ENCODE measurements around the gene RTN4RL1. TPM values are rescaled to one million over a fixed set of nuclear protein-coding genes. Genes with fewer than 3 reads are reported as not detected.
"Not testable (repeated sequence)": the region's sequence is repeated elsewhere in the genome, so short reads cannot be mapped to it uniquely, and the experiment has no call there.

Gene RTN4RL1
- total RNA-seq, 2 donors from 2014 or later = 0.09 TPM; not detected in 1

DNA sequence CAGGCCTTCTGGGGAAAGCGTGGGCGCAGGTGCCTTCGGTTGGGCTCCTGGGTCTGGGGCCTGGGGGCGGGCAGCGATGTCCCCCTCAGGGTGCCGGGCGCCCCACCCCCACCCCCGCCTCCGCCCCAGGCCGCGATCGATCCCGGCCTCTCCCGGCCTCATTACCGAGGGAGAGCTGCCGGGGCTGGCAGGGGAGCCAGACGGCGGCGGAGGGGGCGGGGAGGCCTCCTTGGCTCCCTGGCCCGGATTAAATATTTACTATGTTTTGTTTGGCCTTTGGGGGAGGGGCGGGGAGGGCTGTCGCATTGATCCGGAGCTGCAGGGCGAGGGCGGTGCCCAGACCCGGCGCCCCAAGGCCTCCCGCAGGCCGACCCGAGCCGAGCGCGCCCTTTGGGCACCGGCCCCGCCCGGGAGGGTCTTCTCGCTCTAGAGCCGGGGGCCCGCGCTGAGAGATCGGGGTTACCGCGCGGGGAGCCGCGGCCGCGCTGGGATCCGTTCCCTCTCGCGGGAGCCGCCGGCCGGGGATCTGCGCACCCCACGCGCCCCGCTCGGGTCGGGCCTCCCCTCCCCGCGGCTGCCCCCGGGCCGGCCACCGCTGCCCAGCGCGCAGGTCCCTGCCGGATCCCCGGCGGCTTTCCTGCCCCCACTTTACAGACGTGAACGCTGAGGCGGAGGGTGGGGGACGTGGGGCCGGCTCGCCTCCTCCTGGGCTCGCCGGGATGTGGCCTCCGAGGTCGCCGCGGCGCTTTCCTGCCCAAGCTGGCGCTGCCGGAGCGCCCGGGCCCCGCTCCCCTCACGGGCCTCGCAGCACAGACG, 27.0 kb downstream of the RTN4RL1 start:
- Mint-ChIP-seq H3K27ac (no peak overlapping the region), H3K9me3 (no peaks in the 10 kb centered on the region), H3K4me3 (no peak overlapping the region), H3K4me1 (no peaks in the 10 kb centered on the region), H3K27me3 (peaks cover 15% of the 10 kb centered on the region), H3K36me3 (ENCODE audit: low read depth) (no peaks in the 10 kb centered on the region)
- no peak for ATAC-seq (replicated peaks)

DNA sequence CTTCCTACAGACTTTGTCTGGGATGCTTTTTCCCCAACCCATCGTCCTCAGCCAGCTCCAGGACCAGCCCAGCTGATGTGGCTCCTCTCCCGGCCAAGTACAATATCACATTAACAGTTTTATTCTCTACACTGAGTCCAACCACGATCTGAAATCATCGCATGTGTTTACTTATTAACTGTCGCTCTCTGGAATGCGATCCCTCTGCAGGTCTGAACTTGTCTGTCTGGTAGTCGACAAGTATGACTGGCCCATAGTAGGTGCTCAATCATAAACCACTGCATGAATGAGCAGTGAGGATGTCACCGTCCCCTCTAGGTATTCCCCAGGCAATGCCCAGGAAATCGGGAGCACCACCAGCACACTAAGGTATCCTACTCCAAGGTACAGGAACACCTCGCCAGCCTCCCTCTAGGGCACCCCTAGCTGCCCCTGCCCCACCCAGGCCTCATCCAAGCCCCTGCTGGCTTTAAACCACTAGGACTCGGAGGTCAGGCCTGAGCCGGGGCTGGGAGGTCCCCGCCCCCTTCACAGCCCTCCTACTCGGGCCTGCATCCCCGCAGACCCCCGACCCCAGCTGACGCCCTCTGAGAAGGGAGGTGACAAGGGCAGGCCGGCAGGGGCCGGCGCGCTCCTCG, 27.7 kb downstream of the RTN4RL1 start:
- no peaks in the 10 kb centered on the region for H3K4me1 Mint-ChIP-seq
- H3K9me3 Mint-ChIP-seq = no peaks in the 10 kb centered on the region
- peaks cover 15% of the 10 kb centered on the region for H3K27me3 Mint-ChIP-seq
- no peak overlapping the region for H3K4me3 Mint-ChIP-seq
- no peak overlapping the region for H3K27ac Mint-ChIP-seq
- H3K36me3 Mint-ChIP-seq (ENCODE audit: low read depth) = no peaks in the 10 kb centered on the region
- no peak for ATAC-seq (replicated peaks)

DNA sequence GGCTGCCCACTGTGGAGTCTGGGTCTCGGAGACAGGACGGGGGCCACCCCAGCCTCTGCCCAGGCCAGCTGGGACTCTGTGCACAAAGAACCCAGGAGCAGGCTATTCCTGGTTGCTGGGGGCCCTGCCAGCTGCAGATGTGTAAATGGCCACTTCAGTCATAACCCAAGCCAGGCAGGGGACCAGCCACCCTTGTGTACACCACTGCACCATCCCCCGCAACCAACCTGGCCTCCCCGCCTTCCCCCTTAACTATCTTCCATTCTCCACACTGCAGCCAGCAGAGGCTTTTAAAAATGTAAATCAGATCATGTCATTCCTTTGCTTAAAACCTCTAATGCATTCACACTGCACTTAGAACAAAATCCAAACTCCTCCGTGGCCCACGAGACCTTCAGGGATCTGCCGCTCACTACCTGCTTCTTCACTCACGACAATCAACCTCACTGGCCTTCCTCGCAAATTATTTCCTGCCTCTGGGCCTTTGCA, 28.3 kb downstream of the RTN4RL1 start:
- no peak overlapping the region for H3K4me3 Mint-ChIP-seq
- ATAC-seq (replicated peaks) = no peak
- peaks cover 15% of the 10 kb centered on the region for H3K27me3 Mint-ChIP-seq

DNA sequence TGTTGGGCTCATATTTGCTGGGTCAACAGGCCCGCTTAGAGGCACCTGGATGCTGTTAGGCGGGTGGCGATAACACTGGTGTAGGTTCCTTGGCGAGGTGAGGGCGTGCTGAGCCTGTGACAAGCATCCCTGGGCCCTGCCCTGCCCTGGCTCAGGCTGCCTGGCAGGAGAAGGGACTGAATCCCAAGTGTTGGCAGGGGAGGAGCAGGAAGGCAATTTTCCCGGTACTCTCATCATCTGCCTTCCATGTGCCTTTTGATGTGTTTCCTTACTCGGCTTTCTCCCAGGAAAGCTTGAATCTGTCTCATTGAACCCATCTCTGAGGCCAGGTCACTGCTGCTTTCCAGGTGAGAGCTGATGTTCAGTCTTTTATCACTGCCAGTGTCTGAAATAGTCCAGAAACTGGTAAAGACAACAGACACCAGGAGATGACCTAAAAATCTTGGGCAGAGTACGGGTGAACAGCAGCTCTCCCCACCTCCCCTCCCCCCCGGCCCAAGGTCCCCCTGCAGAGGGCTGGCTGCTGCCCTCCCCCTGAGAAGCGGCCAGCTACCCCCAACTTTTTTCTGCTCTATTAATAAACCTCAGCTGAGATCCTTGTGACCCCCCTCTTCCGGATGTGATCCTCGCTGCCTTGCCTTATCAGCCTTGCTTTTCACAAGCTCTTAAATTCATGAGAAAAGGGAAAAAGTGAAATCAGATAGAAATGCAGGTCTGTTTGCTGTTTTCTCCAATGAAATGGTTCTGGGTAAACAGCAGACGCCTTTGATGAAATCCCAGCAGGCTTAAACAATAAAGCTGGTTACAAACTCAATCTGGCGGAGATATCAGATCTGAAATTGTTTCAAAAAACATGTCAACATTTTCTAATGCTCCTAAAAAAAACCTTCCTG, 29.0 kb downstream of the RTN4RL1 start:
- Mint-ChIP-seq H3K36me3 (ENCODE audit: low read depth) (no peaks in the 10 kb centered on the region), H3K4me3 (no peak overlapping the region), H3K9me3 (no peaks in the 10 kb centered on the region), H3K4me1 (no peaks in the 10 kb centered on the region), H3K27ac (no peak overlapping the region), H3K27me3 (peaks cover 15% of the 10 kb centered on the region)
- ATAC-seq (replicated peaks) = no peak

More for the DNA sequence above, 28.3 kb downstream of the RTN4RL1 start:
- H3K9me3 Mint-ChIP-seq = no peaks in the 10 kb centered on the region
- H3K36me3 Mint-ChIP-seq (ENCODE audit: low read depth) = no peaks in the 10 kb centered on the region
- no peaks in the 10 kb centered on the region for H3K4me1 Mint-ChIP-seq
- no peak overlapping the region for H3K27ac Mint-ChIP-seq

DNA sequence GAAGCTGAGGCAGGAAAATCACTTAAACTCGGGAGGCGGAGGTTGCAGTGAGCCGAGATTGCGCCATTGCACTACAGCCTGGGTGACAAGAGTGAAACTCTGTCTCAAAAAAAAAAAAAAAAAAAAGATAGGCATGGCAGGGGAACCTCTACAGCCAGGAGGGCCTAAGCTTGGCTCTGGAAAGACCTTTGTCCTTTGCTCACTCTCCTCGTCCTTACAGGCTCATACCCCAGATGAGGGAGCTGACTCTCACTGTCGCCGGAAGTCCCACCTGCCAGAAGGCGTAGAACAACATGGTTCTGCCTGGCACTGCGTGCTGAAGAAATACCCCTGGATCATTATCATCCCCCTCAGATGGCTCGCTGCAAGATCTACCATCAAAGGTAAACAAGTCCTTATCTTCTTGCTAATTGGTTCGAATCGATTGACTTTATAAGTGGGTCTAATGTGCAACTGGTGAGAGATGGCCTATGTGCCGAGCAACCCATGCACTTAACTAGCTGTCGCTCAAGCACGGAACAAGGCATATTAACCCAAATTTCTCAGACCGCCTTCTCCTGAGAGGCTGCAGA, 29.7 kb downstream of the RTN4RL1 start:
- no peak for ATAC-seq (replicated peaks)
- H3K4me3 Mint-ChIP-seq = no peak overlapping the region
- no peaks in the 10 kb centered on the region for H3K9me3 Mint-ChIP-seq
- H3K4me1 Mint-ChIP-seq = no peaks in the 10 kb centered on the region
- H3K36me3 Mint-ChIP-seq (ENCODE audit: low read depth) = no peaks in the 10 kb centered on the region
- no peak overlapping the region for H3K27ac Mint-ChIP-seq
- peaks cover 15% of the 10 kb centered on the region for H3K27me3 Mint-ChIP-seq

DNA sequence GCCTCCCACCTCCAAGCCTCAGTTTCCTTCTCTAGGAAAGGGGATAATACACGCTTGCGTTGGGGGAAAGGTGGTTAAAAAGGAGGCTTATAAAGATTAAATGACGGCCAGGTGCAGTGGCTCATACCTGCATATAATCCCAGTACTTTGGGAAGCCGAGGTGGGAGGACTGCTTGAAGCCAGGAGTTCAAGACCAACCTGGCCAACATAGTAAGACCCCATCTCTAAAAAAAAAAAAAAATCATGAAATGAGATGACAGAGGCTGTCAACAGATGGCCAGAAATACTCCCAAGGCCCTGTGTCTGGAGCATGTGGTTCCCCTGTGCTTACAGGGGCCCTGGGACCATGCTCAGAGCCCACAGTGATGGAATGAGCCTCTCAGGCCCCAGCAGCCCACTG, 30.4 kb downstream of the RTN4RL1 start:
- Mint-ChIP-seq H3K36me3 (ENCODE audit: low read depth) (no peaks in the 10 kb centered on the region), H3K27me3 (peaks cover 15% of the 10 kb centered on the region), H3K4me3 (no peak overlapping the region), H3K9me3 (no peaks in the 10 kb centered on the region), H3K27ac (no peak overlapping the region), H3K4me1 (no peaks in the 10 kb centered on the region)
- ATAC-seq (replicated peaks) = no peak

DNA sequence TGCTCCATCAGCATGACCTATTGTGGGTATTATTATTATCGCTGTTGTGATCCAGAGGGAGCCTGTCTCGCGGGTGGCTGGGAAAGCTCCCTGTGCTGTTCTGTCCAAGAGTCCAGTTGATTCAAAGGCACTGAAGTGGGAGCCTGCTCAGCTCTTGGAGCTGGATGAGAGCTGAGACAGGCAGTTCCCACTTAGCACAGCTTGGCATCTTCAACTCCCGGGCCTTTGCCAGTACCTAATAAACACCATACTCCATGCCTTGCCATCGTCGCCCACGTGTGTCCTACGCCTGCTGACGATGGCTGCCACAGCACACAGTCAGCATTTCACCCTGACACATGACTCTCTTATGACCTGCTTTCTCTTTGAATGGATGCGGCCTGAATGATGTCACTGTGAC, 32.6 kb downstream of the RTN4RL1 start:
- H3K27me3 Mint-ChIP-seq = peaks cover 6% of the 10 kb centered on the region
- no peak overlapping the region for H3K4me3 Mint-ChIP-seq
- no peak for ATAC-seq (replicated peaks)
- no peaks in the 10 kb centered on the region for H3K9me3 Mint-ChIP-seq
- no peaks in the 10 kb centered on the region for H3K4me1 Mint-ChIP-seq
- H3K27ac Mint-ChIP-seq = no peak overlapping the region
- no peaks in the 10 kb centered on the region for H3K36me3 Mint-ChIP-seq (ENCODE audit: low read depth)

DNA sequence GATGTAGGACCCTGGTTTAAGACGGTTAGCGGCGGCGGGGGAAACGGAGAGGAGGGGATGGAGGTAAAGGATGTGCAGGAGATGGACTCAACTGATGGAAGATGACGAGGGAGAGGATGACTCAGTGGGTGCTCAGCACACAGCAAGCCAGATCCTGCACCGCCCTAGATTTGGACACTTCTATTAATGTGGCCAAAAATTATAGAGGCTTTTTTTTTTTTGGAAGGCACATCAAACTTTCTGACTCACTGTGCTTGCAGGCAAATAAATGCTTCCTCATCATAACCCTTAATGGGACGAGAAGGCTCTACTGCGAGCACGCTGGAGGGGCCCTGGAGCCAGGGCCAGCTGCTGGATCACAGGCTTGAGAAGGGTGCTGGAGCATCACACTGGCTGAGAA, 36.0 kb downstream of the RTN4RL1 start:
- Mint-ChIP-seq H3K36me3 (ENCODE audit: low read depth) (no peaks in the 10 kb centered on the region), H3K9me3 (no peaks in the 10 kb centered on the region), H3K27me3 (no peaks in the 10 kb centered on the region), H3K27ac (no peak overlapping the region), H3K4me3 (no peak overlapping the region), H3K4me1 (no peaks in the 10 kb centered on the region)
- ATAC-seq (replicated peaks) = no peak

DNA sequence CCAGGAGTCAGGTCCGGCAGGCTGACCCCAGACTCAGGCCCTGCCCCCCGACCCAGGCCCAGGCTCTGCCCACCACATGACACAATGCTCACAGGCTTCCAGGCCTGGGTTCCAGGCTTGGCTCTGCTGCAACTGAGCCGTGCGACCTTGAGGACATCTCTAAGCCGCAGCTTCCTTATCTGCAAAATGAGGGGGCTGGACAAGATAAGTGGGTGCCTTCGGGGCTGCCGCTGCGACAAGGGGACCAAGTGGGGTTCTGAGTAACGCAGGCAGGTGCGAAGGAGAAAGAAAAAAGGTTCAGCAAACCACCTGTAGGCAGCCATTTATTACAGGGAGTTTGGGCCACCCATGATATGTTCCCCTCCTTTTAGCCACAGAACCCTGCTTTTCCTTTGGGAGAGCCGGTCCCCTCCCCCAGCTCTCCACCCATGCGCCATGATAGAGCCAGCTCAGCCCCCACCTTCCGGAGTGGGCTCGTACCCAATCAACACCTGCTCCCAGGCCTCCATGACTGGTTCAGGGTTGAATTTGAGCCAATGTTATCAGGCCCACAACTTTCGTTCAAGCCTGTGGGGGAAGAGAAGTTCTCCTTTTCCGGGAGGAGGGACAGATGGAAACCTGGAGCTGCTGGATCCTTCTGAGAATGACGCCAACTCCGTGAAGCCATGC, 38.2 kb downstream of the RTN4RL1 start:
- Mint-ChIP-seq H3K27me3 (no peaks in the 10 kb centered on the region), H3K4me1 (no peaks in the 10 kb centered on the region)

DNA sequence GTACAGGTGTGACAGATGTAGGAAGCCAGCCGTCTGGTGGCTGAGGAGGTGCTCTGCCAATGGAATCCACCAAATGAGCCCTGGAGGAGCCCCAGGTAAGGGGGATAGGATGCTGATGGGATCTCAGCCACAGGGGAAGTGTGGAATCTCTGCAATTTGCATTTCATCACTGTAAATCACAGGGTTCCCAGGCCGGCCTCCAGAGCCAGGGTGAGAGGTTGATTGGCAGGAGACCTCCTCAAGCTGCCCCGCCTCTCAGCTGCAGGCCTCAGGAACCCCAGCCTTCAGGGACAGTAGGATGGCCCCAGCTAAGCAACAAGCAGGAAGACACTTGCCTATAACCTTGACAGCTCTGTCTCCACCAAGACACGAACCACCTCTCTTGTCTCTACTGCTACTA, 39.4 kb downstream of the RTN4RL1 start:
- no peak for ATAC-seq (replicated peaks)
- H3K36me3 Mint-ChIP-seq (ENCODE audit: low read depth) = no peaks in the 10 kb centered on the region

More for the DNA sequence above, 38.2 kb downstream of the RTN4RL1 start:
- ATAC-seq (replicated peaks) = no peak
- H3K4me3 Mint-ChIP-seq = no peak overlapping the region
- no peak overlapping the region for H3K27ac Mint-ChIP-seq
- H3K36me3 Mint-ChIP-seq (ENCODE audit: low read depth) = no peaks in the 10 kb centered on the region
- no peaks in the 10 kb centered on the region for H3K9me3 Mint-ChIP-seq

DNA sequence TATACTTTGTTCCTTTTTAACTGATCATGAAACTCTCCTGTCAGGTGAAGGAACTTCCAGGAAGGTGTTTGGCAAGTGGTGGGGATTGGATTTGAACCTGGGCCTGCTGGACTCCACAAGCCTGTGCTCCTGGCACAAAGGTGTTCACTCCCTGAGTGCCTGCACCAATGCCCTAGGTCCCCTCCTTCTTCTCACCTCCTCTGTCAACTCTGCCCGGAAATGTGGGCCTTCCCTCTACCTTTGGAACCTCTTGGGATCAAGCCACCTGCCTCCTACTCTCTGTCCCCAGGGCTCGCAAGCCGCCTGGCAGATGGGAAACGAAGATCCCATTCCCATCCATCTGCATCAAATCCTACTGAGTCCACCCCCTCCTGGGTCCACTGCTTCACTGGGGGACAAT, 40.0 kb downstream of the RTN4RL1 start:
- ATAC-seq (replicated peaks) = no peak
- Mint-ChIP-seq H3K4me3 (no peak overlapping the region), H3K9me3 (no peaks in the 10 kb centered on the region), H3K27ac (no peak overlapping the region), H3K27me3 (no peaks in the 10 kb centered on the region), H3K4me1 (no peaks in the 10 kb centered on the region), H3K36me3 (ENCODE audit: low read depth) (no peaks in the 10 kb centered on the region)

More for the DNA sequence above, 39.4 kb downstream of the RTN4RL1 start:
- Mint-ChIP-seq H3K4me3 (no peak overlapping the region), H3K27me3 (no peaks in the 10 kb centered on the region), H3K4me1 (no peaks in the 10 kb centered on the region), H3K27ac (no peak overlapping the region), H3K9me3 (no peaks in the 10 kb centered on the region)

DNA sequence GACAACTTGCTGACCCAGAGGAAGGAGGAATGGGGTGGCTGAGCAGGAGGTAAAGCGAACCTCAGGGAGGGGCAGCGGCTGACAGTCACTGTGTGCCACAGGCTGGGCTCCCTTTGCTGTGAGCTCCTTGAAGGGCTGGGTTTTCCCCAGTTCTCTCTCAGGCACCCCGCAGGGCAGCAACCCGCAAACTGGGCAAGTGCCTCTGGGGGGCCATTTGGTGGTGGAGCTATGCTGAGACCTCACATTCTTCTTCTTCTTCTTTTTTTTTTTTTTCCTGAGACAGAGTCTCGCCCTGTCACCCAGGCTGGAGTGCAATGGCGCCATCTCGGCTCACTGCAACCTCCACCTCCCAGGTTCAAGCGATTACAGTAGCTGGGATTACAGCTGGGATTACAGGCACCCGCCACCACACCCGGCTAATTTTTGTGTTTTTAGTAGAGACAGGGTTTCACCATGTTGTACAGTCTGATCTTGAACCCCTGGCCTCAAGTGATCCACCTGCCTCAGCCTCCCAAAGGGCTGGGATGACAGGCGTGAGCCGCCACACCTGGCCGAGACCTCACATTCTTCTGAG, 42.3 kb downstream of the RTN4RL1 start:
- H3K27ac Mint-ChIP-seq; H3K36me3 Mint-ChIP-seq (ENCODE audit: low read depth); H3K9me3 Mint-ChIP-seq; H3K27me3 Mint-ChIP-seq; H3K4me1 Mint-ChIP-seq; ATAC-seq (replicated peaks); H3K4me3 Mint-ChIP-seq: not testable (repeated sequence)

DNA sequence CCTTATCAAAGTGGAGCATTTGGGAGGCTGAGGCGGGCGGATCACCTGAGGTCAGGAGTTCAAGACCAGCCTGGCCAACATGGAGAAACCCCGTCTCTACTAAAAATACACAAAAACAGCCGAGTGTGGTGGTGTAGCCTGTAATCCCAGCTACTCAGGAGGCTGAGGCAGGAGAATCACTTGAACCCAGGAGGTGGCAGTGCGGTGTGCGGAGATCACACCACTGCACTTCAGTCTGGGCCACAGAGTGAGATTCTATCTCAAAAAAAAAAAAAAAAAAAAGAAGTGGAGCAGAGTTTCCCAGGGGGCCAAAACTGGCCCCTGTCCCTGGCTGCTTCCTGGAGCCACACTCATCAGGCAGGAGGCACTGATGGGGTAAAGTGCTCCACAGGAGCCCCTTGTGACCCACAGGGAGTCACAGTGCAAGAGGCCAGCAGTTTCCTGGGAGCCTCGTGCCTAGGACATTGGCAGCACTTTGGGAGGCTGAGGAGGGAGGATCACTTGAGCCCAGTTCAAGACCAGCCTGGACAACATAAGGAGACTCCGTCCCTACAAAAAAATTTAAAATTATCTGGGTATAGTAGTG, 44.4 kb downstream of the RTN4RL1 start:
- no peaks in the 10 kb centered on the region for H3K9me3 Mint-ChIP-seq
- no peaks in the 10 kb centered on the region for H3K36me3 Mint-ChIP-seq (ENCODE audit: low read depth)
- H3K27ac Mint-ChIP-seq = no peak overlapping the region
- ATAC-seq (replicated peaks) = no peak
- no peaks in the 10 kb centered on the region for H3K27me3 Mint-ChIP-seq
- peaks cover 1% of the 10 kb centered on the region for H3K4me1 Mint-ChIP-seq
- H3K4me3 Mint-ChIP-seq = no peak overlapping the region

Measured in activated T-helper 17 cell treated with anti-CD3 and anti-CD28 coated beads, Interleukin-2, amount 50 U/mL, for 72 hours (primary cell).